ENCODE data around the gene MAPK1IP1L.

- TF ChIP-seq POLR2AphosphoS5 (IDR thresholded peaks at IDR 0.05) (no peak), CTCF (IDR thresholded peaks at IDR 0.05) (no peak), POLR2A (IDR thresholded peaks at IDR 0.05) (no peak), EP300 (IDR thresholded peaks at IDR 0.05) (no peak)
These were observed 33.7 kb downstream of the MAPK1IP1L start for GRCh38 chr14:55085060-55085660.
